ENCODE measurements around the gene GRPEL1.

- TF ChIP-seq CTCF (IDR thresholded peaks at IDR 0.05) (no peak), POLR2A (IDR thresholded peaks at IDR 0.05) (no peak)
Measured at GRCh38 chr4:7026107-7026506, 41.8 kb downstream of the GRPEL1 start.
